Keratinocyte (primary cell): ENCODE data around the gene CMSS1. TPM values are rescaled to one million over a fixed set of nuclear protein-coding genes. Genes with fewer than 3 reads are reported as not detected.

ENCODE experiments used
- DNase-seq: peaks from one replicate; pipeline ENCODE4 v3.0.0-alpha.2; 2011; ENCODE audit warnings: low read depth, missing footprints, low spot score
- FAIRE-seq: peaks from 2 replicates; lab custom pipeline; 2011; peaks lifted over from hg19 to GRCh38; lab: Jason Lieb, UNC
- H2AFZ ChIP-seq: 2 replicates; pipeline ENCODE4 v1.6.0; 2012; ENCODE audit warnings: low read length, control low read depth, inconsistent platforms; ENCODE audit not compliant: control insufficient read depth
- H3K27ac ChIP-seq: 2 replicates; pipeline ENCODE4 v1.5.1; 2011; ENCODE audit warnings: low read length; ENCODE audit not compliant: control insufficient read depth, insufficient read depth
- H3K27me3 ChIP-seq: 3 replicates; pipeline ENCODE4 v1.6.0; 2011; ENCODE audit warnings: low read length; ENCODE audit not compliant: control insufficient read depth, insufficient read depth; ENCODE audit errors: extremely low read depth
- H3K36me3 ChIP-seq, 2 experiments: 2 replicates in 1 of 2; 3 replicates in 1 of 2; pipeline ENCODE4 v1.5.1; 2011; ENCODE audit warnings: low read length in 2 of 2, mild to moderate bottlenecking in 1 of 2; ENCODE audit not compliant: control insufficient read depth in 2 of 2, insufficient read depth in 2 of 2; ENCODE audit errors: extremely low read depth in 1 of 2
- H3K4me1 ChIP-seq: 3 replicates; pipeline ENCODE4 v1.5.1; 2011; ENCODE audit warnings: low read length; ENCODE audit not compliant: control insufficient read depth, insufficient read depth; ENCODE audit errors: extremely low read depth
- H3K4me2 ChIP-seq: 3 replicates; pipeline ENCODE4 v1.6.0; 2011; ENCODE audit warnings: low read depth, low read length; ENCODE audit not compliant: control insufficient read depth, insufficient read depth; ENCODE audit errors: extremely low read depth
- H3K4me3 ChIP-seq, 3 experiments: fragments of 200-600 bp in 1 of 3; sonication (generic) in 1 of 3; 2 replicates in 2 of 3; 3 replicates in 1 of 3; pipeline ENCODE4 v1.5.1; 2011 to 2016; ENCODE audit warnings: low read length in 3 of 3, mild to moderate bottlenecking in 3 of 3, control low read depth in 2 of 3, inconsistent platforms in 1 of 3, low read depth in 1 of 3, mixed read lengths in 1 of 3, mixed run types in 1 of 3, moderate library complexity in 1 of 3; ENCODE audit not compliant: control insufficient read depth in 2 of 3, insufficient read depth in 2 of 3; ENCODE audit errors: extremely low read depth in 1 of 3
- H3K79me2 ChIP-seq: 2 replicates; pipeline ENCODE4 v1.6.0; 2012; ENCODE audit warnings: low read length; ENCODE audit not compliant: control insufficient read depth, insufficient read depth
- H3K9ac ChIP-seq: 3 replicates; pipeline ENCODE4 v1.6.0; 2011; ENCODE audit warnings: low read length; ENCODE audit not compliant: control insufficient read depth, insufficient read depth; ENCODE audit errors: extremely low read depth
- H3K9me1 ChIP-seq: 3 replicates; pipeline ENCODE4 v1.6.0; 2011; ENCODE audit warnings: low read length; ENCODE audit not compliant: control insufficient read depth, insufficient read depth; ENCODE audit errors: extremely low read depth
- H3K9me3 ChIP-seq: 2 replicates; pipeline ENCODE4 v1.5.1; 2012; ENCODE audit warnings: low read depth, low read length; ENCODE audit not compliant: control insufficient read depth
- H4K20me1 ChIP-seq: 3 replicates; pipeline ENCODE4 v1.6.0; 2011; ENCODE audit warnings: low read length; ENCODE audit not compliant: control insufficient read depth, insufficient read depth; ENCODE audit errors: extremely low read depth
- CTCF ChIP-seq, 3 experiments: IDR thresholded peaks in 1 of 3; conservative IDR thresholded peaks in 1 of 3; optimal IDR thresholded peaks in 1 of 3; 2 replicates in 2 of 3; 3 replicates in 1 of 3; pipeline versions ENCODE3 to v1.5.1; 2011; ENCODE audit warnings: low read length in 3 of 3, mild to moderate bottlenecking in 3 of 3, moderate library complexity in 2 of 3, control low read depth in 1 of 3, inconsistent platforms in 1 of 3; ENCODE audit not compliant: insufficient read depth in 2 of 3; ENCODE audit errors: extremely low read depth in 1 of 3
- EZH2 ChIP-seq: IDR thresholded peaks from one replicate; pipeline ENCODE4 v1.6.1; 2012; ENCODE audit warnings: inconsistent platforms, mild to moderate bottlenecking, low read length, moderate library complexity
- dilution Hi-C: fragments of 300-500 bp; cut with MboI; formaldehyde crosslinking; loops from one replicate; pipeline ENCODE4 v1.7.0; 2020; ENCODE audit warnings: low sequenced_read_pairs; ENCODE audit not compliant: extremely low pct_ligation_motif_present
- polyA plus RNA-seq, 5 experiments: library from polyadenylated mRNA; depleted of rRNA in 3 of 5; stranded (reverse) in 3 of 5; stranded (forward) in 1 of 5; unstranded in 1 of 5; fragments of >200 nt; gene quantifications; 1 replicate in 1 of 5; 2 replicates in 3 of 5; 3 replicates in 1 of 5; pipeline versions ENCODE4 v1.2.1 to v1.2.3, GENCODE V29; 2011 to 2012; ENCODE audit warnings: missing spikeins in 2 of 5, low read depth in 1 of 5, low replicate concordance in 1 of 5

Gene CMSS1
- polyA plus RNA-seq, 1 donor (not counting 4 experiments of a cell fraction or from before 2014, with no cell fraction given), result 37.2 TPM

GRCh38 chr3:99866261-99866761 lies 48.6 kb downstream of the CMSS1 start:
- TF ChIP-seq CTCF (optimal IDR thresholded peaks at IDR 0.05 in 1 of 3, IDR thresholded peaks at IDR 0.05 in 1 of 3, conservative IDR thresholded peaks at IDR 0.05 in 1 of 3; ENCODE audit: extremely low read depth in 1 of 3, insufficient read depth in 2 of 3, low read length in 3 of 3) (no peak), EZH2 (no peak)
- Histone ChIP-seq H4K20me1 (no peaks in the 10 kb centered on the region), H3K9ac (no peak overlapping the region), H3K27ac (no peak overlapping the region), H3K4me1 (no peaks in the 10 kb centered on the region), H3K4me3 (no peak overlapping the region), H2AFZ (no peak overlapping the region), H3K79me2 (peaks cover 46% of the 10 kb centered on the region), H3K36me3 (peaks cover 10 to 24% of the 10 kb centered on the region in 2 experiments), H3K27me3 (no peaks in the 10 kb centered on the region), H3K9me3 (no peaks in the 10 kb centered on the region), H3K4me2 (no peak overlapping the region), H3K9me1 (peaks cover 2% of the 10 kb centered on the region)
- FAIRE-seq, result no peak
- dilution Hi-C loops, result no loop called here
- DNase-seq, result no peak

GRCh38 chr3:99867594-99868310 lies 50.1 kb downstream of the CMSS1 start:
- H3K9me1 ChIP-seq, result no peaks in the 10 kb centered on the region
- DNase-seq, result no peak
- no peak overlapping the region for H3K27ac ChIP-seq
- H3K79me2 ChIP-seq, result peaks cover 50% of the 10 kb centered on the region
- H3K27me3 ChIP-seq, result no peaks in the 10 kb centered on the region
- no peaks in the 10 kb centered on the region for H3K9me3 ChIP-seq
- no peak overlapping the region for H2AFZ ChIP-seq
- no peak overlapping the region for H3K4me2 ChIP-seq
- H3K4me3 ChIP-seq, result no peak overlapping the region
- peaks cover 8% of the 10 kb centered on the region for H3K4me1 ChIP-seq
- TF ChIP-seq CTCF (optimal IDR thresholded peaks at IDR 0.05 in 1 of 3, IDR thresholded peaks at IDR 0.05 in 1 of 3, conservative IDR thresholded peaks at IDR 0.05 in 1 of 3; ENCODE audit: extremely low read depth in 1 of 3, insufficient read depth in 2 of 3, low read length in 3 of 3) (no peak), EZH2 (no peak)
- H3K36me3 ChIP-seq, result peaks cover 8 to 18% of the 10 kb centered on the region in 2 experiments
- H4K20me1 ChIP-seq, result no peaks in the 10 kb centered on the region
- no peak overlapping the region for H3K9ac ChIP-seq
- FAIRE-seq, result no peak
- dilution Hi-C loops, result no loop called here
